GM18520 (cell line): Measurements from ENCODE around the gene TAF10.

Source experiments
- ATAC-seq: cut with Tn5 transposase; IDR thresholded peaks from one replicate; pipeline ENCODE4 v1.9.1; 2021; ENCODE audit not compliant: unreplicated experiment

Gene TAF10

GRCh38 chr11:6561288-6561687, 50.7 kb downstream of the TAF10 start:
- ATAC-seq: no peak
